ENCODE measurements around the gene UACA. TPM values are rescaled to one million over a fixed set of nuclear protein-coding genes. Genes with fewer than 3 reads are reported as not detected.
"Not testable (repeated sequence)": the region's sequence is repeated elsewhere in the genome, so short reads cannot be mapped to it uniquely, and the experiment has no call there.

Gene UACA
- total and polyA plus RNA-seq, 3 donors from 2014 or later, result 10.2 to 65.1 (median 56.9) TPM

DNA sequence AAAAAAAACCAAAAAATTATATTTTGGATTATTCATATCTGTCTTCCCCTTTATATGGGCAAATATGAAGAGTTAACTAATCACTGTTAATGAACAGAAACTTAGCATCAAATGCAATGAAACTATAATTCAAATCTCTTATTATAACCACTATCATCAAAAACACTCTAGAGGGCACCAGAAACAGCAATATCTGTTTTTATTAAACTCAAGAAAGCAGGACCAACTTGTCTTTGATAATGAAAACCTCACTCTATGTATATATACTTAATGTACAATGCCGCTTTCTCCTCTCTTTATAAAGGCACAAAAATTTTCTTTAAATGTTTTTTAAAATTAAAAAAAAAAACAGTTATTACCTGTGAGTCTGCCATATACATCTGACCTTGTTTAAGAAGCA, 92.7 kb downstream of the UACA start:
- intact Hi-C loops (cut with DNase I; ENCODE audit: low total_unique reads), result no loop called here
- TF ChIP-seq, protein P1, sequence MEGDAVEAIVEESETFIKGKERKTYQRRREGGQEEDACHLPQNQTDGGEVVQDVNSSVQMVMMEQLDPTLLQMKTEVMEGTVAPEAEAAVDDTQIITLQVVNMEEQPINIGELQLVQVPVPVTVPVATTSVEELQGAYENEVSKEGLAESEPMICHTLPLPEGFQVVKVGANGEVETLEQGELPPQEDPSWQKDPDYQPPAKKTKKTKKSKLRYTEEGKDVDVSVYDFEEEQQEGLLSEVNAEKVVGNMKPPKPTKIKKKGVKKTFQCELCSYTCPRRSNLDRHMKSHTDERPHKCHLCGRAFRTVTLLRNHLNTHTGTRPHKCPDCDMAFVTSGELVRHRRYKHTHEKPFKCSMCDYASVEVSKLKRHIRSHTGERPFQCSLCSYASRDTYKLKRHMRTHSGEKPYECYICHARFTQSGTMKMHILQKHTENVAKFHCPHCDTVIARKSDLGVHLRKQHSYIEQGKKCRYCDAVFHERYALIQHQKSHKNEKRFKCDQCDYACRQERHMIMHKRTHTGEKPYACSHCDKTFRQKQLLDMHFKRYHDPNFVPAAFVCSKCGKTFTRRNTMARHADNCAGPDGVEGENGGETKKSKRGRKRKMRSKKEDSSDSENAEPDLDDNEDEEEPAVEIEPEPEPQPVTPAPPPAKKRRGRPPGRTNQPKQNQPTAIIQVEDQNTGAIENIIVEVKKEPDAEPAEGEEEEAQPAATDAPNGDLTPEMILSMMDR (IDR thresholded peaks at IDR 0.05), result no peak
- TF ChIP-seq POLR2A (IDR thresholded peaks at IDR 0.05), result no peak
- no peak overlapping the region for H3K4me3 ChIP-seq
- no peaks in the 10 kb centered on the region for H3K9me3 ChIP-seq
- DNase-seq, result no peak
- H3K27me3 ChIP-seq, result no peaks in the 10 kb centered on the region
- no peaks in the 10 kb centered on the region for H3K4me1 ChIP-seq
- no peak overlapping the region for H3K27ac ChIP-seq
- no peaks in the 10 kb centered on the region for H3K36me3 ChIP-seq (ENCODE audit: low read depth, missing control alignments)
- WGBS, 2 donors, result 94 to 100% methylated on average over 1 of the region's 1 CpG

DNA sequence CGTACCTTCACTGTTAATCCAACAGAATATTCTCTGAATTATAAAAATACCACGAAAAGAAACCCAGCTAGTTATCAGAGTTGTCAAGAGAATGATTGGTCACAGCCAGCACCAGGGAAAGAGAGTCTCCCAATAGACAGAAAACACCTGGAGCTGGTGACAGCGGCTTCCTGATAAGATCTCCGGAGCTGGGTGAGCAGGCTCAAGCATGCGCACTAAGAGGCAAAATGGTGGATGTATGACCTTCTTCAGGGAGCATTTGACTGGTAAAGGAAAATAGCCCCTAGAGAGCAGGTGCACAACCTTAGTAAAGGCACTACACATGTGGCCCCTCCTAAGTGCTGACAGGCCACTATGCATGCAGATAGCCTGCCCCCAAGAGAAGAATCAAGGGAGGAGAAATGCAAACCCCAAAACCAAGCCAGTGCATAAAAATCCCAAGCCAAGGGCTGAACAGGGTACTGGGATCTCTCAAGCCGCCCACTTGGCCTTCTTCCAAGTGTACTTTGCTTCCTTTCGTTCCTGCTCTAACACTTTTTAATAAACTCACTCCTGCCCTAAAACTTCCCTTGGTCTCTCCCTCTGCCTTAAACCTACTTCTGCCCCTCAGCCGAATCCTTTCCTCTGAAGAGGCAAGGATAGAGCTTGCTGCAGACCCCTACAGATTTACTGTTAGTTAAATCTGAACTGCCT, 93.2 kb downstream of the UACA start:
- TF ChIP-seq POLR2A (IDR thresholded peaks at IDR 0.05), result no peak
- H3K9me3 ChIP-seq, result no peaks in the 10 kb centered on the region
- H3K4me1 ChIP-seq, result no peaks in the 10 kb centered on the region
- H3K4me3 ChIP-seq, result no peak overlapping the region
- DNase-seq, result no peak
- 63 to 66% methylated on average over 8 of the region's 8 CpGs for WGBS, 2 donors
- H3K27ac ChIP-seq, result no peak overlapping the region
- H3K36me3 ChIP-seq (ENCODE audit: low read depth, missing control alignments), result no peaks in the 10 kb centered on the region
- no peaks in the 10 kb centered on the region for H3K27me3 ChIP-seq
- intact Hi-C loops (cut with DNase I; ENCODE audit: low total_unique reads), result no loop called here

DNA sequence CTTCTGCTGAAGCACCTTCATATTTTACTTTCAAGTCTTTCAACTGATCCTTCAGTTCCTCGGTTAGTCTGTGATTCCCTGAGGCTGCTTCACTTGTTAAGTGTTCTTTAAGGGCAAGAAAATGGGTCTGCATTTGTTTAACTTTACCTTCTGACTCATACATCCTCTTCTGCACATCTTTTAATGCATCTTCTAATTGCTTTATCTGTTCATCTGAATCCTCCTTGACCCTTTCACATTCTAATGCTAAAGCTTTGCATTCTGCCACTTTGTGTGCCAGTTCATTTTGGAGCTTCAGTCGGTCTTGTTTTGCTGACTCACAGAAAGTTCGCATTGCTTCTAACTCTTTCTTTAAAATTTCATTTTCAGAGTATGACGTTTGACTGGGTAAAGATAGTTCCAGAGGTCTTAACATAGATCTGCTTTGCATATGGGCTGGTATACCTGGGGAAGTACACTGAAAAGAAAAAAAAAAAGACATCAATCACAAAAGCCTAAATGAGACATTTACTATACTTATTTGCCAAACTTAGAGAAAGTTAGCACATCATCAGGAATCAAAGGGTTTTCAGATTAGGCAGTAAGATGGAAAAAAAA, 94.3 kb downstream of the UACA start:
- intact Hi-C loops (cut with DNase I; ENCODE audit: low total_unique reads), result no loop called here
- H3K27me3 ChIP-seq, result no peaks in the 10 kb centered on the region
- DNase-seq, result no peak
- no peaks in the 10 kb centered on the region for H3K36me3 ChIP-seq (ENCODE audit: low read depth, missing control alignments)
- H3K9me3 ChIP-seq, result no peaks in the 10 kb centered on the region
- H3K4me3 ChIP-seq, result no peak overlapping the region
- no peaks in the 10 kb centered on the region for H3K4me1 ChIP-seq
- WGBS, 2 donors, result 88 to 89% methylated on average over 4 of the region's 4 CpGs
- no peak overlapping the region for H3K27ac ChIP-seq
- TF ChIP-seq POLR2A (IDR thresholded peaks at IDR 0.05), result no peak
- TF ChIP-seq, protein P1 (IDR thresholded peaks at IDR 0.05), result no peak

GRCh38 chr15:70665599-70665998, 97.8 kb downstream of the UACA start:
- no peaks in the 10 kb centered on the region for H3K9me3 ChIP-seq
- no peak for DNase-seq

GRCh38 chr15:70664494-70664893, 98.9 kb downstream of the UACA start:
- H3K4me1 ChIP-seq, result no peaks in the 10 kb centered on the region
- no peaks in the 10 kb centered on the region for H3K36me3 ChIP-seq (ENCODE audit: low read depth, missing control alignments)
- WGBS, 2 donors, result 82 to 93% methylated on average over 4 of the region's 4 CpGs

More at GRCh38 chr15:70665599-70665998, 97.8 kb downstream of the UACA start:
- 97 to 100% methylated on average over 1 of the region's 1 CpG for WGBS, 2 donors
- Histone ChIP-seq H3K4me3 (no peak overlapping the region), H3K27me3 (no peaks in the 10 kb centered on the region), H3K27ac (no peak overlapping the region), H3K36me3 (ENCODE audit: low read depth, missing control alignments) (no peaks in the 10 kb centered on the region), H3K4me1 (no peaks in the 10 kb centered on the region)
- TF ChIP-seq, protein P1 (IDR thresholded peaks at IDR 0.05), result no peak
- TF ChIP-seq POLR2A (IDR thresholded peaks at IDR 0.05), result no peak
- intact Hi-C loops (cut with DNase I; ENCODE audit: low total_unique reads), result no loop called here

GRCh38 chr15:70663069-70663468, 100.3 kb downstream of the UACA start:
- H3K36me3 ChIP-seq (ENCODE audit: low read depth, missing control alignments); intact Hi-C loops (cut with DNase I; ENCODE audit: low total_unique reads): not testable (repeated sequence)

More at GRCh38 chr15:70664494-70664893, 98.9 kb downstream of the UACA start:
- TF ChIP-seq, protein P1 (IDR thresholded peaks at IDR 0.05), result no peak
- no peak for TF ChIP-seq POLR2A (IDR thresholded peaks at IDR 0.05)
- Histone ChIP-seq H3K27ac (no peak overlapping the region), H3K9me3 (no peaks in the 10 kb centered on the region), H3K4me3 (no peak overlapping the region), H3K27me3 (no peaks in the 10 kb centered on the region)
- intact Hi-C loops (cut with DNase I; ENCODE audit: low total_unique reads), result no loop called here
- DNase-seq, result no peak

More at GRCh38 chr15:70663069-70663468, 100.3 kb downstream of the UACA start:
- not testable (repeated sequence) for H3K27ac ChIP-seq, H3K27me3 ChIP-seq, DNase-seq, H3K9me3 ChIP-seq, H3K4me3 ChIP-seq, H3K4me1 ChIP-seq
- WGBS, 2 donors, result 75 to 99% methylated on average over 3 of the region's 3 CpGs
